CMK (cell line): ENCODE measurements around the gene ZNRD2.
A peak's percentile ranks its signal among the peaks of the same experiment; 100 is the strongest.

Experiments
- DNase-seq: peaks from one replicate; pipeline ENCODE4 v3.0.0-alpha.2; 2010; ENCODE audit warnings: low read depth

Gene ZNRD2

GRCh38 chr11:65610404-65610803, 40.1 kb downstream of the ZNRD2 start:
- no peak for DNase-seq

- peak; percentile 79 for DNase-seq
These were observed 40.9 kb downstream of the ZNRD2 start for GRCh38 chr11:65611028-65611757.

GRCh38 chr11:65611758-65612603, 41.7 kb downstream of the ZNRD2 start:
- no peak for DNase-seq

GRCh38 chr11:65612691-65613090, 42.4 kb downstream of the ZNRD2 start:
- DNase-seq: no peak

- no peak for DNase-seq
These were observed 43.0 kb downstream of the ZNRD2 start for GRCh38 chr11:65613091-65613928.

- DNase-seq: peak; percentile 100
These were observed 45.1 kb downstream of the ZNRD2 start, which contains the start of gene PCNX3 for GRCh38 chr11:65615229-65615949. PCNX3 (plus strand) TSS chr11:65615776; CDS start chr11:65616312, 536 bp downstream.

GRCh38 chr11:65615950-65616574, 45.8 kb downstream of the ZNRD2 start:
- peak; percentile 65 for DNase-seq

- DNase-seq: no peak
These were observed 46.3 kb downstream of the ZNRD2 start for GRCh38 chr11:65616575-65617001.

- DNase-seq: no peak
These were observed 47.0 kb downstream of the ZNRD2 start for GRCh38 chr11:65617136-65617850.

- DNase-seq: no peak
These were observed 47.9 kb downstream of the ZNRD2 start for GRCh38 chr11:65617990-65618751.

GRCh38 chr11:65618763-65619162, 48.5 kb downstream of the ZNRD2 start:
- DNase-seq: no peak

GRCh38 chr11:65619281-65619928, 49.1 kb downstream of the ZNRD2 start:
- DNase-seq: no peak

GRCh38 chr11:65620666-65621065, 50.4 kb downstream of the ZNRD2 start:
- no peak for DNase-seq

GRCh38 chr11:65621460-65621859, 51.2 kb downstream of the ZNRD2 start:
- no peak for DNase-seq
